Central memory CD8-positive, alpha-beta T cell (primary cell): ENCODE measurements around the gene RPS28.

Experiments
- ATAC-seq: fragments of 150-1000 bp; cut with Tn5 transposase; replicated peaks from 2 replicates; pipeline ENCODE4 v1.10.0; 2022; ENCODE audit warnings: mild to moderate bottlenecking, moderate FRiP score, moderate number of reproducible peaks; ENCODE audit not compliant: poor library complexity, severe bottlenecking; ENCODE audit errors: extremely low read depth
- DNase-seq, 2 donors: peaks; one replicate each; pipeline ENCODE4 v3.0.0; 2021; ENCODE audit warnings: low spot score in 2 of 2
- H3K27ac Mint-ChIP-seq: one replicate; pipeline ENCODE4 v1.8.0; 2022; ENCODE audit warnings: low read depth, mild to moderate bottlenecking, moderate library complexity, mixed read lengths
- H3K27me3 Mint-ChIP-seq: one replicate; pipeline ENCODE4 v1.8.0; 2022; ENCODE audit warnings: mixed read lengths
- H3K36me3 Mint-ChIP-seq: one replicate; pipeline ENCODE4 v1.8.0; 2022; ENCODE audit warnings: mild to moderate bottlenecking, moderate library complexity, mixed read lengths; ENCODE audit not compliant: insufficient read depth
- H3K4me1 Mint-ChIP-seq: one replicate; pipeline ENCODE4 v1.8.0; 2022; ENCODE audit warnings: mixed read lengths
- H3K4me3 Mint-ChIP-seq: one replicate; pipeline ENCODE4 v1.8.0; 2022; ENCODE audit warnings: mild to moderate bottlenecking, moderate library complexity, mixed read lengths
- H3K9me3 Mint-ChIP-seq: one replicate; pipeline ENCODE4 v1.8.0; 2022; ENCODE audit warnings: mixed read lengths

The RPS28 gene

DNA sequence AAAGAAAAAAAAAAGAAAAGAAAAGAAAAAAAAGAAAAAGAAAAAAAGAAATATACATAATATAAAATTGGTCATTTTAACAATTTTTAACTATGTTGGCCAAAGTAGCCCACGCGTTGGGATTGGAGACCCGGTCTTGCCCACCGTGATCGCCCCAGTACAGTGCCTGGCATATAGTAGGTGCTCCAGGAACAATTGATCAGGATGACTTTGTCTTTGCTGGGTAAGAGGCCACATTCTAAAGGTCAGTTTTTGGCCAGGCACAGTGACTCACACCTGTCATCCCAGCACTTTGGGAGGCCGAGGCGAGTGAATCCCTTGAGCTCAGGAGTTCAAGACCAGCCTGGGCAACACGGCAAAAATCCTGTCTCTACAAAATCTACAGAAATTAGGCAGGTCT is 38.9 kb downstream of the RPS28 start:
- ATAC-seq (no peak), DNase-seq (no peak)
- peaks cover 30% of the 10 kb centered on the region for H3K27me3 Mint-ChIP-seq
- H3K9me3 Mint-ChIP-seq = no peaks in the 10 kb centered on the region
- peaks cover 2% of the 10 kb centered on the region for H3K36me3 Mint-ChIP-seq
- H3K4me1 Mint-ChIP-seq = peaks cover 12% of the 10 kb centered on the region
- no peak overlapping the region for H3K27ac Mint-ChIP-seq
- no peak overlapping the region for H3K4me3 Mint-ChIP-seq

DNA sequence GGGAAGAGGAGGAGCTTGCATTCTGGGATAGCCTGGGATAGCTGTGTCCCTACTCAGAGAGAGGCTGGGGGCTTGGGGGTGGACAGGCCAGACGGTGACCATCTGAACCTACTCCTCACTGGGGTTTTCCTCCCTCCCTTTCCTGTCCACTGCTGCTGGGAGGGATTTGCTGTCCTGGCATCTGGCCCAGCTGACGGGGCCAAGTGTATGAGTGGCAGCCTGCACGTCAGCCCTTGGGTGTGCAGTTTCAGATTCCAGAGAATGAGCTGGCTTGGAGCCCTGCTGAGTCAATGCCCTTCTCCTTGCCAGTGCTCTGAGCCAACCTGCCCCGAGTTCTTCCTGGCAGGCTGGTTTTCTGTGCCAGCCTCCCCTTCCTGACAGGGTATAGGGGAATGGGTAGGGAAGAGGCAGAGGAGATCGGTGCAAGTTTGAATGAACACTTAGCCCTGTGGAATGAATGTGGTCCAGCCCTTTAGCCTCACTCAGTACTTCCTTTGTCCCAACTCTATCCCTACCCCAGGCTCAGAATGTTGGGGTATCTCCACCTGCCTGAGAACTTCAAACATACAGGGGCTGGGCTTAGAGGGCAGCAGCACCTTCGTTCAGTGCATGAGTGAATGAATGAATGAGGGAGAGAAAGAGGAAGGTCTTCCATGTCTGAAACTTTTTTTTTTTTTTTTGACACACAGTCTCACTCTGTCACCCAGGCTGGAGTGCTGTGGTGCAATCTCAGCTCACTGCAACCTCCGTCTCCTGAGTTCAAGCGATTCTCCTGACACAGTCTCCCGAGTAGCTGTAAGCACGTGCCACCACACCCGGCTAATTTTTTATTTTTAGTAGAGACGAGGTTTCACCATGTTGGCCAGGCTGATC is 40.9 kb downstream of the RPS28 start:
- peaks cover 50% of the 10 kb centered on the region for H3K27me3 Mint-ChIP-seq
- ATAC-seq (no peak), DNase-seq (no peak)
- peaks cover 2% of the 10 kb centered on the region for H3K36me3 Mint-ChIP-seq
- H3K9me3 Mint-ChIP-seq = no peaks in the 10 kb centered on the region
- H3K4me3 Mint-ChIP-seq = no peak overlapping the region
- H3K4me1 Mint-ChIP-seq = peaks cover 16% of the 10 kb centered on the region
- no peak overlapping the region for H3K27ac Mint-ChIP-seq

- Mint-ChIP-seq H3K27ac (no peak within 1 kb of the TSS), H3K4me3 (peak within 1 kb of the TSS; percentile 72), H3K36me3 (peaks cover 2% of the 10 kb centered on the region), H3K4me1 (peaks cover 16% of the 10 kb centered on the region), H3K9me3 (no peaks in the 10 kb centered on the region), H3K27me3 (peaks cover 69% of the 10 kb centered on the region)
- ATAC-seq = peak; percentile 57
- no peak for DNase-seq
Observed at GRCh38 chr19:8363803-8364771, 42.8 kb downstream of the RPS28 start, which contains the start of gene ANGPTL4. TSS of gene ANGPTL4 (plus strand) at chr19:8364155. CDS start at chr19:8364322, 167 bp downstream.

DNA sequence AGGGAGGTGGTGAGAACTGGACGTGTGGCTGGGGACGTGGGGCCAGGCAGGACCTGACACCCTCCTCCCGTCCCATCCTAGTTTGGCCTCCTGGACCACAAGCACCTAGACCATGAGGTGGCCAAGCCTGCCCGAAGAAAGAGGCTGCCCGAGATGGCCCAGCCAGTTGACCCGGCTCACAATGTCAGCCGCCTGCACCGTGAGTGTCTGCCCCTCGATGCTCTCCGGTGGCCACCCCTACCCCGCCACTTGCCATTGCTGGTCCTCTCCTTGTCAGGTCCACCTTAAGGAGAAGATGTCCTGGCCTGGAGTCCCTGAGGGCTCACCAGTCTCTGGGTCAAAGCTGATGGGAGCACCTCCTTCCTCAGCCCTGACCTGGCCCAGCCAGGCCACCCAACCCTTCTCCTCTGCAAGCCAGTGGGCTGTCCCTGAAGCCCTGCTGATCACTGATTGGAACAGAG is 44.9 kb downstream of the RPS28 start:
- Mint-ChIP-seq H3K27ac (no peak overlapping the region), H3K27me3 (peaks cover 70% of the 10 kb centered on the region), H3K36me3 (peaks cover 4% of the 10 kb centered on the region), H3K9me3 (no peaks in the 10 kb centered on the region), H3K4me1 (peaks cover 16% of the 10 kb centered on the region), H3K4me3 (no peak overlapping the region)
- ATAC-seq = no peak
- no peak for DNase-seq

DNA sequence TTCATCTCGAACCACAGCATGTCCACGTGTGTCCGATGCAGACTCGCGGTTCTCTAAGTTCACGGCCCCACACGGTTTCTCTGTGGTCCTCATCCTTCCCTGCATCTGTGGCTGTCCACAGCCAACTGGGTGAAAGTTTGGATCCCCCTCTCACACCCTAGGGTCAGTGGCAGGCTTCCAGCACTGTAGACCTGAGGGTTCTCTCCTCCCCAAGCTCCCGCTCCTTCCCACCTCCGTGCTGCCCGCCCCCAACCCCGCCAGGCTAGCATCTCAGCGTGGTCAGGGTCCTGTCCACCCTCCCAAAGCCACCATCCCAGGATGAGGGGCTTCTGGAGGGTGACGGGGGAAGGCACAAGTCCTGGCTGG is 45.6 kb downstream of the RPS28 start:
- peaks cover 4% of the 10 kb centered on the region for H3K36me3 Mint-ChIP-seq
- H3K4me1 Mint-ChIP-seq = peaks cover 16% of the 10 kb centered on the region
- no peaks in the 10 kb centered on the region for H3K9me3 Mint-ChIP-seq
- H3K4me3 Mint-ChIP-seq = no peak overlapping the region
- no peak for DNase-seq
- ATAC-seq = no peak
- H3K27me3 Mint-ChIP-seq = peaks cover 66% of the 10 kb centered on the region
- H3K27ac Mint-ChIP-seq = no peak overlapping the region

GRCh38 chr19:8367327-8368001 is 46.2 kb downstream of the RPS28 start:
- Mint-ChIP-seq H3K4me3 (no peak overlapping the region), H3K36me3 (peaks cover 4% of the 10 kb centered on the region), H3K27ac (no peak overlapping the region), H3K4me1 (peaks cover 16% of the 10 kb centered on the region), H3K27me3 (peaks cover 61% of the 10 kb centered on the region), H3K9me3 (no peaks in the 10 kb centered on the region)
- ATAC-seq = no peak
- DNase-seq = no peak

- H3K27me3 Mint-ChIP-seq = peaks cover 38% of the 10 kb centered on the region
- H3K9me3 Mint-ChIP-seq = no peaks in the 10 kb centered on the region
- peaks cover 4% of the 10 kb centered on the region for H3K4me1 Mint-ChIP-seq
- H3K27ac Mint-ChIP-seq = no peak overlapping the region
- no peak overlapping the region for H3K4me3 Mint-ChIP-seq
- H3K36me3 Mint-ChIP-seq = peaks cover 2% of the 10 kb centered on the region
- no peak for DNase-seq
- ATAC-seq = no peak
Observed at GRCh38 chr19:8370176-8371010, 49.1 kb downstream of the RPS28 start.

DNA sequence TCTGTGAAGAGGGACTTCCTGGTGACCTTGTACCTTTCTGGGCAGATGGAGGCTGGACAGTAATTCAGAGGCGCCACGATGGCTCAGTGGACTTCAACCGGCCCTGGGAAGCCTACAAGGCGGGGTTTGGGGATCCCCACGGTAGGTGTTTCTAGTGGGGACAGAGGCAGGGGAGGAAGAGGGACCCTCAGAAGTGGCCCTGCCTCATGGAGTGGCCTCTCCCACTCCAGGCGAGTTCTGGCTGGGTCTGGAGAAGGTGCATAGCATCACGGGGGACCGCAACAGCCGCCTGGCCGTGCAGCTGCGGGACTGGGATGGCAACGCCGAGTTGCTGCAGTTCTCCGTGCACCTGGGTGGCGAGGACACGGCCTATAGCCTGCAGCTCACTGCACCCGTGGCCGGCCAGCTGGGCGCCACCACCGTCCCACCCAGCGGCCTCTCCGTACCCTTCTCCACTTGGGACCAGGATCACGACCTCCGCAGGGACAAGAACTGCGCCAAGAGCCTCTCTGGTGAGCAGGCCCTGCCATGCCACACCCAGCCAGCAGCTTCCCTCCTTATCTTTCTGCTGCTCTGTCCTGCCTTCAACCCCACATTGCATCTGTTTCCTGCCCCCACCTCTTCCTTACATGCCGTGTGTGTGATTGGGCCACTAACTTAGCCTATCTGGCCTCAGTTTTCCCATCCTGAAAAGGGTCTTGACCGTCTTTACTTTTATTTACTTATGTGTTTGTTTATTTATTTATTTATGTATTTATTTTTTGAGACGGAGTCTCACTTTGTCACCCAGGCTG is 49.9 kb downstream of the RPS28 start:
- Mint-ChIP-seq H3K27me3 (peaks cover 30% of the 10 kb centered on the region), H3K9me3 (no peaks in the 10 kb centered on the region), H3K4me3 (no peak overlapping the region), H3K36me3 (peaks cover 2% of the 10 kb centered on the region), H3K27ac (no peak overlapping the region), H3K4me1 (no peaks in the 10 kb centered on the region)
- no peak for DNase-seq
- ATAC-seq = no peak
